Measurements from ENCODE around the gene RAB17.

DNA sequence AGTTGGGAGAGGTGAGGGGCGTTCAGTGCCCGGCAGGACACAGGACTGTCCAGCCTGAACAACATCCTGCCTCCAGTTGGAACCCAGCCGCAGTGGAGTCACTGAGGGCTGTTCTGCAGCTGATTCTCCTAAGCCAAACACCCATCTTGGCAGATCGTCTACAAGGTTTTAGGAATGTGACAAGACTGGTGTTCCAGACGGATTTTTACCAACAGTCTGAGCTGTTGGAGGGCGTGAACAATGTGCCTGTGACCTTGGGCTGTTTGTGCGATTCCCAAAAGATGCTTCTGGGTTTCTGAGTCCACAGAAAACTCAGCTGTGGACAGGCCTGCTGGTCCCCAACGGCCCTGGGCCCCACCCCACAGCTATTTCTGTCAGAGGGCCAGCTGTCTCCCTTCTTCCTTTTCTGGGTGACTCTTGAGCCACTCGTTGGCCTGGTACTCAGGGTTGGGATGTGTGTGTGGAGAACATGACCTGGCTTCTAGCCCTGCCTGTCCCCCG lies 42.6 kb upstream of the RAB17 start:
- no peak for TF ChIP-seq PKNOX1 (IDR thresholded peaks at IDR 0.05)
- no peak for TF ChIP-seq BHLHE40 (IDR thresholded peaks at IDR 0.05; ENCODE audit: borderline replicate concordance)
- TF ChIP-seq TARDBP (IDR thresholded peaks at IDR 0.05): no peak
- TF ChIP-seq FOXA1 (IDR thresholded peaks at IDR 0.05): no peak
- no peak for TF ChIP-seq SUZ12 (IDR thresholded peaks at IDR 0.05)
- TF ChIP-seq FOXM1 (IDR thresholded peaks at IDR 0.05; ENCODE audit: borderline replicate concordance): no peak
- no peak for TF ChIP-seq ZNF384 (IDR thresholded peaks at IDR 0.05)
- no peak for TF ChIP-seq SP1 (IDR thresholded peaks at IDR 0.05)
- no peak for TF ChIP-seq ELF4 (IDR thresholded peaks at IDR 0.05)
